Erythroblast (primary cell): ENCODE measurements around the gene BSN.

Experiments used
- GATA1 ChIP-seq: IDR thresholded peaks from 2 replicates; pipeline ENCODE4 v1.6.1; 2011; ENCODE audit warnings: low read depth, mild to moderate bottlenecking, control low read depth, low read length, moderate library complexity
- POLR2A ChIP-seq: IDR thresholded peaks from 2 replicates; pipeline ENCODE4 v1.6.1; 2011; ENCODE audit warnings: mild to moderate bottlenecking, low read length

DNA sequence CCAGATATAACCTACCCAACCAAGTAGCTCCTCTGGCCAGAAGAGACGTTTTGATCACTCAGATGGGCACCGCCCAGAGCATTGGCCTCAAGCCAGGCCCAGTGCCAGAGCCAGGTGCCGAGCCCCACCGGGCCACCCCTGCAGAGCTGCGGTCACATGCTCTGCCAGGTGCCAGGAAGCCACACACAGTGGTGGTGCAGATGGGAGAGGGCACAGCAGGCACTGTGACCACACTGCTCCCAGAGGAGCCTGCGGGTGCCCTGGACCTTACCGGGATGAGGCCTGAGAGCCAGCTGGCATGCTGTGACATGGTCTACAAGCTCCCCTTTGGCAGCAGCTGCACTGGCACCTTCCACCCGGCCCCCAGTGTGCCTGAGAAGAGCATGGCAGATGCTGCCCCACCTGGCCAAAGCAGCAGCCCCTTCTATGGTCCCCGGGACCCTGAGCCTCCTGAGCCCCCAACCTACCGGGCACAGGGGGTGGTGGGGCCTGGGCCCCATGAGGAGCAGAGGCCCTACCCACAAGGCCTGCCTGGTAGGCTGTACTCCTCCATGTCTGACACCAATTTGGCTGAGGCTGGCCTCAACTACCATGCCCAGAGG lies 100.8 kb downstream of the BSN start:
- TF ChIP-seq POLR2A (no peak), GATA1 (no peak)
